ENCODE data around the gene CBLL1.

CBLL1 gene, protein sequence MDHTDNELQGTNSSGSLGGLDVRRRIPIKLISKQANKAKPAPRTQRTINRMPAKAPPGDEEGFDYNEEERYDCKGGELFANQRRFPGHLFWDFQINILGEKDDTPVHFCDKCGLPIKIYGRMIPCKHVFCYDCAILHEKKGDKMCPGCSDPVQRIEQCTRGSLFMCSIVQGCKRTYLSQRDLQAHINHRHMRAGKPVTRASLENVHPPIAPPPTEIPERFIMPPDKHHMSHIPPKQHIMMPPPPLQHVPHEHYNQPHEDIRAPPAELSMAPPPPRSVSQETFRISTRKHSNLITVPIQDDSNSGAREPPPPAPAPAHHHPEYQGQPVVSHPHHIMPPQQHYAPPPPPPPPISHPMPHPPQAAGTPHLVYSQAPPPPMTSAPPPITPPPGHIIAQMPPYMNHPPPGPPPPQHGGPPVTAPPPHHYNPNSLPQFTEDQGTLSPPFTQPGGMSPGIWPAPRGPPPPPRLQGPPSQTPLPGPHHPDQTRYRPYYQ

GRCh38 chr7:107743567-107744344, at the start of gene CBLL1:
CBLL1 (plus strand) TSS chr7:107744142; CDS start chr7:107744164, 22 bp downstream.
- in situ Hi-C loops (cut with MboI; ENCODE audit: low sequenced_read_pairs), result loop anchor here (25.0 kb wide), 1 partner anchor 556 kb away; no protein-coding TSS in a partner anchor

GRCh38 chr7:107694386-107694785, 49.6 kb upstream of the CBLL1 start:
- in situ Hi-C loops (cut with MboI; ENCODE audit: low sequenced_read_pairs), result no loop called here

GRCh38 chr7:107696330-107696946, 47.5 kb upstream of the CBLL1 start:
- in situ Hi-C loops (cut with MboI; ENCODE audit: low sequenced_read_pairs), result no loop called here

DNA sequence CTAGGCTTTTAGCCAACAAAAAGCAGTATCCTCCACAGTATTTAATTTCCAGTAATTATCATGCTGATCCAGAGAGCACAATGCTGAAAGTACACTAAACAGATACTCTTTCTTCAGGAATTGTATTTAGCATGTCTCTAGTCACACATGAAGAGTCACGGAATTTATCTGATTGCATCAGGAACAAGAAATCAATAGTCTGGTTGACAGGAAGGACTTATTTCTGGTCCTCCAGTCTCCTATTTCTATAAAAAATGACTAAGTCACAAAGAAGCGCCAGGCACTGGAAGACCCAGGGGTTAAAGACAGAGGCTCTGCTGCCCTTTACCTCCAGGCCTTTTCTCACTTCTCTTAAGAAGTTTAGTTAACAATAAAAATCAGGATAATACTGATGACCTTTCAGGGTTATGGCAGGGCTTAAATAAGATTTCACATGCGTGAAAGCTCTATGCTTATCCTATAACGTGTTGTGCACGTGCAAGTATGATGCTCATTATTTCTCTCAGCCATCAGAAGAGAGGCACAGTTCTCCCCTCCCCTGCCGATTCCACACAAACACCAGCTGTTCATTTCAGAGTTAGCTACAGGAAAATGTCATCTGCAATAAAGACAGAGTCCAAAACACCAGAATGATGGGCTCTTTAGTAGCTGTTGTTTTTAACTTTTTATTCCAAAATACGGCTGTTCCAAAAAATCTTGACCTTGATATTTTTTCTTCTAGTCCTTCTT, 46.5 kb upstream of the CBLL1 start:
- in situ Hi-C loops (cut with MboI; ENCODE audit: low sequenced_read_pairs), result no loop called here

GRCh38 chr7:107700570-107700969, 43.4 kb upstream of the CBLL1 start:
- in situ Hi-C loops (cut with MboI; ENCODE audit: low sequenced_read_pairs), result no loop called here

DNA sequence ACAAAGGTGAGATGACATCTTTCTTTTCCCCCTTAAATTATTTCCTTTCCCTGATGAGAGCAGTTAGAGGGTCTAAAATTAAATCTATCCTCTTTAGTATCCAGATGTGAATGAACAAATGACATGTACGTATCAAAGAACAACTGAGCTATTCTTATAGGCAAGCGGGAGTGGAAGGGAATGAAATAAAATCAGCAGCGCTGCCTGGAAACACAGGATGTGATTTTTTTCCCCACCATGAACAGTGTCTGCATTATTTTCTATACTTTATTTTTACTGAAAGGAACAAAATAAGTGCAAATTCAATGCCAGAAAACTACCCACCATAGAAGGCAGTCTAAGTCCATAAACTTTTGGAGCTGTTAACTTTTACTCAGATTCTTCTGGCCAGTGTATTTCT, 42.8 kb upstream of the CBLL1 start:
- in situ Hi-C loops (cut with MboI; ENCODE audit: low sequenced_read_pairs), result no loop called here

DNA sequence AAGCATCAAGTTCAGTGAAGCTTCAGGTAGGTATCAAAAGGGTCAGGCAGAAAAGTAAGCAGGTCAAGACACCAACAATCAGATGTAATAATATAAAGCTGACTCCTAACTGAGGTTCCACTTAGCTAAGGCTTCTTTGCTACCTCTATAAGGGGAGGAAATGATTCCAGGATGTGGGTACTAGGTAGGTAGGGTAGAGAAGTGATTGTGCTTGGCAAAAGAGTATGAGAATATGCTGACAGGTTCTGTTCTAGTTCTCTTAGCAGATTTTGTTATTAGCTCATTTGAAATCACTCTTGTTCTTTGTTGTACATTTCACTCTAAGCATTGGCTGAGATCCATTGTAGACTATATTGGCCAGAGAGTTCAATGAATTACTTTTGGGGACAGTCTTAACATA, 40.7 kb upstream of the CBLL1 start:
- in situ Hi-C loops (cut with MboI; ENCODE audit: low sequenced_read_pairs), result no loop called here

GRCh38 chr7:107703872-107704271, 40.1 kb upstream of the CBLL1 start:
- in situ Hi-C loops (cut with MboI; ENCODE audit: low sequenced_read_pairs), result no loop called here

- in situ Hi-C loops (cut with MboI; ENCODE audit: low sequenced_read_pairs), result no loop called here
These were observed 35.0 kb upstream of the CBLL1 start for GRCh38 chr7:107708956-107709355.

GRCh38 chr7:107711301-107711700, 32.6 kb upstream of the CBLL1 start:
- in situ Hi-C loops (cut with MboI; ENCODE audit: low sequenced_read_pairs), result no loop called here

DNA sequence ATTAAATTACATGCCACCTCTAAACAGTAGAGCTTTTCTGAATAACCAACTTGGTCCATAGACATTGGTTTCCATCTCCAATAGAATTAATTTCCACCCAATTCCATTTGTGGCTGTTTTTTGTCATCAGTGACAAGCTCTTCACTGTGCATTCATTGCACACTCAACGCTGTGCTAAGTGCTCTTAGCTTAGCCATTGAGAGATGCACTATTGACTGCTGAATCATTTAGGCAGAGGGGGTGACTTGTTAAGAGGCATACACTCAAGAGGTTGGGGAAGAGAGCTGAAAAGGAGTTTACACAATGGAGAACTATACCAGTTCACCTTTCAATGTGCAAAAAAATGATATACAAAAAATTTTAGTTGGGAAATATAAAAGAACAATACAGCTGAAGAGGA, 31.9 kb upstream of the CBLL1 start:
- in situ Hi-C loops (cut with MboI; ENCODE audit: low sequenced_read_pairs), result no loop called here

- in situ Hi-C loops (cut with MboI; ENCODE audit: low sequenced_read_pairs), result no loop called here
These were observed 31.0 kb upstream of the CBLL1 start for GRCh38 chr7:107712896-107713295.

DNA sequence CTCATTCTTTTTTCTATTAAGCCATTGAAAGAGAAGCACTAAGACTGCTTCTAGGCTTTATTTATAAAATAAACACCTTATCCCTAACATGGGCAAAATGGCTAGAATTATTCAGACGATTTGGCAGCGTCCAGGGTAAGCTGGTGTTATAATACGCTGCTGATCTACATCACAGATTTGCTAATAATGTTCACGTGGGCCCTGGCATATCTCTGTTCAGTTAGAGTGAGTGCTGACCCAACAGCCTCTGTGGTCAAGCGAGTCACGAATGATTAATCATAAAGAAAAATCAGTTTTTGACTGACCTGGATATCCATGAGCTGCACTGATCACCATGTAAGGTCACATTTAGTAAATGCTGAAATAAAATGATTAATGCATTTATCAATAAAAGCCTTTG, 28.4 kb upstream of the CBLL1 start:
- in situ Hi-C loops (cut with MboI; ENCODE audit: low sequenced_read_pairs), result no loop called here

DNA sequence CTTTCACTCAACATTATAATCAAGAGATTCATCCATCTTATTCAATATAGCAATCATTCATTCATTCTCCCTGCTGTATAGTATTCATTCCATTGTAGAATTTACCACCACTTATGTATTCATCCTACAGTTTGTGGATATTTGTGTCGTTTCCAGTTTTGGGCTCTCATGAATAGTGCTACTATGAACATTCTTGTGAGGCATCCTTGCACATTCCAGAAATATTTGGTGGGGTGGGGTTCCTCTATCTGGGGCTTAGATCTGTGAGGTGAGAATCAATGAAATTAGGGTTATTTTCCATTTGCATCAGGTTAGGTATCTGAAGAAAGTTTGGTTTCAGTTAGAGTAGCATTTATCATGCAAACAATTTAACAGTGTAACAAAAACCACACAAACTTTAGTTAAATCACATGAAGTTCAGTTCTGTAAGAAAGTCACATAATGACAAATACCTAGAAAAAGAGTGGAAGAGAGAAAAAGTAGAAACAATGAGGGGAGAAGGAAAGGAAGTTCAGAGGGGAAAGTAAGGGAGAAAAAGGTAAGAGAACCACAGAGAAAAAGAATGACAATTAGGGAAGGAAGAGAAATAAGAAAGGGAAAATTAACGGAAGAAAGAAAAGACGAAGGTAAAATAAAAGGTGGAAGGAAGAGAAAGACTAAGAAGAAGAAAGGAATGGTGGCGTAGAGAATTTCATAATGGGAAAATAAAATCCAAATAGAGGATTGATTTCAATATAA, 25.3 kb upstream of the CBLL1 start:
- in situ Hi-C loops (cut with MboI; ENCODE audit: low sequenced_read_pairs), result no loop called here

- in situ Hi-C loops (cut with MboI; ENCODE audit: low sequenced_read_pairs), result loop anchor here (10.0 kb wide), 1 partner anchor 136 kb away; the partner anchor contains the start of gene BCAP29
These were observed 22.7 kb upstream of the CBLL1 start for GRCh38 chr7:107721286-107721685.

GRCh38 chr7:107723255-107723654, 20.7 kb upstream of the CBLL1 start:
- in situ Hi-C loops (cut with MboI; ENCODE audit: low sequenced_read_pairs), result loop anchor here (10.0 kb wide), 1 partner anchor 138 kb away; the partner anchor contains the start of gene BCAP29

- in situ Hi-C loops (cut with MboI; ENCODE audit: low sequenced_read_pairs), result loop anchor here (10.0 to 25.0 kb wide), 2 partner anchors 140 to 538 kb away; partner anchors contain the start of gene BCAP29
These were observed 18.7 kb upstream of the CBLL1 start for GRCh38 chr7:107725138-107725740.

DNA sequence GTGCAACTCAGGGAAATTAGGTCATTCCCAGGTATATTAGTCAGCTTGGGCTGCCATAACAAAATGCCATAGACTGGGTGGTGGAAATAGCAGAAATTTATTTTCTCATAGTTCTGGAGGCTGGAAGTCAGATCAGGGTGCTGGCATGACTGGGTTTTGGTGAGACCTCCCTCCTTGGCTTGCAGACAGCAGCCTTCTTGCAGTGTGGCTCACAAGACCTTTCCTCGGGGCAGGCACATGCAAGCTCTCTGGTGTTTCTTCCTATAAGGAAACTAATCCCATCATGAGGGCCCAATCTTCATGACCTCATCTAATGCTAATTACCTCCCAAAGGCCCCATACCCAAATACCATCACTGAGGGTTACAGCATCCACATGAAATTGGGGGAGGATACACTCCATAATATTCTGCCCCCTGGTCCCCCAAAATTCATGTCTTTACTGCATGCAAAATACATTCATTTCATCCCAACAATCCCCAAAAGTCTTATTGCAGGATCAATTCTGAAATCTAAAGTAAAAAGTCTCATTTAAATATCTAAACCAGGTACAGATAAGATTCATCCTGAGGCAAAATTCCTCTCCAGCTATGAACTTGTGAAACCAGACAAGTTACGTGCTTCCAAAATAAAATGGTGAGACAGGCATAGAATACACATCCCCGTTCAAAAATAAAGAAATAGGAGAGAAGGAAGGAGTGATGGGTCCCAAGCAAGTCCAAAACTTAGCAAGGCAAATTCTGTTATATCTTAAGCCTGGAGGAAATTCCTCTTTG, 17.4 kb upstream of the CBLL1 start:
- in situ Hi-C loops (cut with MboI; ENCODE audit: low sequenced_read_pairs), result loop anchor here (10.0 to 25.0 kb wide), 2 partner anchors 142 to 539 kb away; partner anchors contain the start of gene BCAP29
